ENCODE measurements around the gene PARD3. TPM values are rescaled to one million over a fixed set of nuclear protein-coding genes. Genes with fewer than 3 reads are reported as not detected.
"Not testable (repeated sequence)": the region's sequence is repeated elsewhere in the genome, so short reads cannot be mapped to it uniquely, and the experiment has no call there.

The PARD3 gene
- total RNA-seq, 4 donors from 2014 or later, result 27.3 to 65.3 (median 55.6) TPM

DNA sequence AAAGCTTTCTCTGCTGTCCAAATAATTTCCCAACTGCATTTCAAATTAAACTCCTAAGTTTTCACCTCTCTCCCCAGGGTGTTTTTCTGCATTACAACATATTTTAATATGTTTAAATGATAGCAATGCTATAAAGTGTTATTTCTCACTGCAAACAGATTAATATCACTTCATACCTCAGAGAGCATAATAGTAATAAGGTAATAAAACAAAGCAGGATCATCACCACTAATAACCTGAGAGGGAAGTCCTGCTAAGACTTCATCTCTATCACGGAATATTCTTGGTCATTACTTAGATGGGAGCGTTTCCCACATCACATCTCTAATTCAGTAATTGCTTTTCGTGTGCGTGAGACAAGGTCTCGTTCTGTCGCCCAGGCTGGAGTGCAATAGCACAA is 168.8 kb downstream of the PARD3 start:
- H3K9me3 ChIP-seq, result no peaks in the 10 kb centered on the region
- no peak for TF ChIP-seq EP300 (IDR thresholded peaks at IDR 0.05; ENCODE audit: low read depth)
- no peak for TF ChIP-seq POLR2A (IDR thresholded peaks at IDR 0.05)
- TF ChIP-seq, protein P1, sequence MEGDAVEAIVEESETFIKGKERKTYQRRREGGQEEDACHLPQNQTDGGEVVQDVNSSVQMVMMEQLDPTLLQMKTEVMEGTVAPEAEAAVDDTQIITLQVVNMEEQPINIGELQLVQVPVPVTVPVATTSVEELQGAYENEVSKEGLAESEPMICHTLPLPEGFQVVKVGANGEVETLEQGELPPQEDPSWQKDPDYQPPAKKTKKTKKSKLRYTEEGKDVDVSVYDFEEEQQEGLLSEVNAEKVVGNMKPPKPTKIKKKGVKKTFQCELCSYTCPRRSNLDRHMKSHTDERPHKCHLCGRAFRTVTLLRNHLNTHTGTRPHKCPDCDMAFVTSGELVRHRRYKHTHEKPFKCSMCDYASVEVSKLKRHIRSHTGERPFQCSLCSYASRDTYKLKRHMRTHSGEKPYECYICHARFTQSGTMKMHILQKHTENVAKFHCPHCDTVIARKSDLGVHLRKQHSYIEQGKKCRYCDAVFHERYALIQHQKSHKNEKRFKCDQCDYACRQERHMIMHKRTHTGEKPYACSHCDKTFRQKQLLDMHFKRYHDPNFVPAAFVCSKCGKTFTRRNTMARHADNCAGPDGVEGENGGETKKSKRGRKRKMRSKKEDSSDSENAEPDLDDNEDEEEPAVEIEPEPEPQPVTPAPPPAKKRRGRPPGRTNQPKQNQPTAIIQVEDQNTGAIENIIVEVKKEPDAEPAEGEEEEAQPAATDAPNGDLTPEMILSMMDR (IDR thresholded peaks at IDR 0.05), result no peak
- no peak for TF ChIP-seq POLR2AphosphoS5 (IDR thresholded peaks at IDR 0.05)
- in situ Hi-C loops (cut with MboI; ENCODE audit: low pct_ligation_motif_present in 1 of 4, low pct_unique_long_range_greater_than_20kb in 1 of 4, low sequenced_read_pairs in 3 of 4) (loop anchor here (25.0 kb wide), 2 partner anchors 1309 to 1459 kb away; partner anchors contain the start of gene NRP1 (in 3 of the 4)), intact Hi-C loops (cut with DNase I; ENCODE audit: low total_unique reads) (no loop called here)
- no peak overlapping the region for H3K4me3 ChIP-seq
- H3K36me3 ChIP-seq, result no peaks in the 10 kb centered on the region
- peaks cover 0 to 5% (median 0%) of the 10 kb centered on the region in 4 donors for H3K4me1 ChIP-seq
- 87 to 100% methylated on average over 1 to 6 of the region's 6 CpGs for WGBS, 2 donors (ENCODE audit: low coverage in 1 of 2)
- no peaks in the 10 kb centered on the region for H3K27me3 ChIP-seq
- H3K27ac ChIP-seq, result no peak overlapping the region
- no peak for DNase-seq

DNA sequence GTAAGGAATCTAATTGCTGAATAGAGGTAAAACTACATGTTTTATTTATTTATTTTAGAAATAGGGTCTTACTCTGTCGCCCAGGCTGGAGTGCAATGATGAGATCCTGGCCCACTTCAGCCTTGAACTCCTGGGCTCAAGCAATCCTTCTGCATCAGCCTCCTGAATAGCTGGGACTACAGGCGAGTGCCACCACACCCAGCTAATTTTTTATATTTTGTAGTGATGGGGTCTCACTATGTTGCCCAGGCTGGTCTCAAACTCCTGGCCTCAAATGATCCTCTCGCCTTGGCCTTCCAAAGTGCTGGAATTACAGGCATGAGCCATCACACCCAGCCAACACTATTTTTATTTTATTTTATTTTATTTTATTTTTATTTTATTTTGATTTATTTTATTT is 170.3 kb downstream of the PARD3 start:
- H3K27ac ChIP-seq; H3K9me3 ChIP-seq; H3K4me3 ChIP-seq; H3K36me3 ChIP-seq; H3K27me3 ChIP-seq; DNase-seq; intact Hi-C loops (cut with DNase I; ENCODE audit: low total_unique reads); H3K4me1 ChIP-seq: not testable (repeated sequence)
- in situ Hi-C loops (cut with MboI; ENCODE audit: low pct_ligation_motif_present in 1 of 4, low pct_unique_long_range_greater_than_20kb in 1 of 4, low sequenced_read_pairs in 3 of 4), result loop anchor here (25.0 kb wide), 2 partner anchors 1308 to 1458 kb away; partner anchors contain the start of gene NRP1 (in 3 of the 4)
- WGBS, 2 donors (ENCODE audit: low coverage in 1 of 2), result 90 to 93% methylated on average over 2 to 3 of the region's 3 CpGs

DNA sequence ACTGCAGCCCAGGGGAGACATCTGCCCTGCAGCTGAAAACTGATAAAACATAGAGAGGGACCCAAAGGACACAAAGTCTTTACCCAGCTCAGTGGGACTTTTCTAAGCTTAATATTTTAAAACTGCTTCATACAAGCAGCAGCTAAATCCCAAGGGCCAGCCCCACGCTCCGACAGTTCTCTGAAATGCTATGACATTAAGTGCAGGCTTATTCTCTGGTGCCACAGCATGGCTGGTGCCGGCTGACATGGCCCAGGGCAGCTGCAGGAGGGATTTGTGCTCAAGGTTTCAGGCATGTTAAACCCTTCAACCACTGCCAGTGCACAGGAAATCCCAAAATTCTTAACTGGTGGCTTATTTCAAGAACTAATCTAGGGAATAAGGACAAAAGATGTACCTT is 170.9 kb downstream of the PARD3 start:
- Histone ChIP-seq H3K4me1 (peaks cover 0 to 6% (median 0%) of the 10 kb centered on the region in 4 donors), H3K27me3 (no peaks in the 10 kb centered on the region), H3K27ac (no peak overlapping the region), H3K9me3 (no peaks in the 10 kb centered on the region), H3K36me3 (no peaks in the 10 kb centered on the region), H3K4me3 (no peak overlapping the region)
- no peak for TF ChIP-seq POLR2A (IDR thresholded peaks at IDR 0.05)
- TF ChIP-seq, protein P1 (IDR thresholded peaks at IDR 0.05), result no peak
- no peak for TF ChIP-seq POLR2AphosphoS5 (IDR thresholded peaks at IDR 0.05)
- no peak for TF ChIP-seq EP300 (IDR thresholded peaks at IDR 0.05; ENCODE audit: low read depth)
- 92% methylated on average over 3 of the region's 3 CpGs; no CpG with 5 or more reads in 1 of the 2 donors for whole genome bisulfite sequencing, 2 donors (ENCODE audit: low coverage in 1 of 2)
- in situ Hi-C loops (cut with MboI; ENCODE audit: low pct_ligation_motif_present in 1 of 4, low pct_unique_long_range_greater_than_20kb in 1 of 4, low sequenced_read_pairs in 3 of 4), result loop anchor here (25.0 kb wide), 2 partner anchors 1307 to 1457 kb away; partner anchors contain the start of gene NRP1 (in 3 of the 4)
- DNase-seq, result no peak
- intact Hi-C loops (cut with DNase I; ENCODE audit: low total_unique reads), result no loop called here

DNA sequence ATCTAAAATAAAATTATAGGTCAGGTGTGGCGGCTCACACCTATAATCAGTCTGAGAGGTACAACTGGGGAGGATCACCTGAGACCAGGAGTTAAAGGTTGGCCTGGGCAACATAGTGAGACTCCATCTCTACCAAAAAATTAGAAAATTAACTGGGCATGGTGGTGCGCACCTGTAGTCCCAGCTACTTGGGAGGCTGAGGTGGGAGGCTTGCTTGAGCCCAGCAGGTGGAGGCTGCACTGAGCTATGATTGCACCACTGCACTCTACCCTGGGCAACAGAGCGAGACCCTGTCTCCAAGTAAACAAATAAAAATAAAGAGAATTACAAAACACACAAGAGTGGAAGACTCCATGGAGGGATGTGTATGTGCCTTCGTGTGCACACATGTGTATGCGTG is 171.5 kb downstream of the PARD3 start:
- TF ChIP-seq EP300 (IDR thresholded peaks at IDR 0.05; ENCODE audit: low read depth) (no peak), POLR2A (IDR thresholded peaks at IDR 0.05) (no peak), POLR2AphosphoS5 (IDR thresholded peaks at IDR 0.05) (no peak)
- TF ChIP-seq, protein P1 (IDR thresholded peaks at IDR 0.05), result no peak
- intact Hi-C loops (cut with DNase I; ENCODE audit: low total_unique reads), result no loop called here
- DNase-seq, result no peak
- in situ Hi-C loops (cut with MboI; ENCODE audit: low pct_ligation_motif_present in 1 of 4, low pct_unique_long_range_greater_than_20kb in 1 of 4, low sequenced_read_pairs in 3 of 4), result loop anchor here (25.0 kb wide), 2 partner anchors 1306 to 1456 kb away; partner anchors contain the start of gene NRP1 (in 3 of the 4)
- Histone ChIP-seq H3K4me3 (no peak overlapping the region), H3K9me3 (no peaks in the 10 kb centered on the region), H3K27me3 (no peaks in the 10 kb centered on the region), H3K27ac (no peak overlapping the region), H3K4me1 (peaks cover 0 to 9% (median 3%) of the 10 kb centered on the region in 4 donors), H3K36me3 (no peaks in the 10 kb centered on the region)
- 88 to 90% methylated on average over 5 of the region's 5 CpGs for WGBS, 2 donors (ENCODE audit: low coverage in 1 of 2)
